Stomach smooth muscle (tissue), 2 donors: Measurements from ENCODE around the gene FNDC3B.

Experiments
- H3K27ac ChIP-seq: one replicate; pipeline ENCODE4 v1.7.0; 2013; ENCODE audit warnings: mild to moderate bottlenecking, low read length, inconsistent platforms
- H3K27me3 ChIP-seq, 2 donors: one replicate each; pipeline ENCODE4 v1.7.0; 2013; ENCODE audit warnings: low read length in 2 of 2; ENCODE audit not compliant: insufficient read depth in 2 of 2, control insufficient read depth in 1 of 2
- H3K36me3 ChIP-seq, 2 donors: one replicate each; pipeline ENCODE4 v1.7.0; 2013; ENCODE audit warnings: low read length in 2 of 2; ENCODE audit not compliant: control insufficient read depth in 2 of 2, insufficient read depth in 2 of 2
- H3K4me1 ChIP-seq: one replicate; pipeline ENCODE4 v1.7.0; 2013; ENCODE audit warnings: low read length; ENCODE audit not compliant: control insufficient read depth, insufficient read depth
- H3K4me3 ChIP-seq, 2 donors: one replicate each; pipeline ENCODE4 v1.7.0; 2013; ENCODE audit warnings: low read length in 2 of 2
- H3K9ac ChIP-seq, 2 donors: one replicate each; pipeline ENCODE4 v1.7.0; 2013; ENCODE audit warnings: low read length in 2 of 2, mild to moderate bottlenecking in 1 of 2
- H3K9me3 ChIP-seq, 2 donors: one replicate each; pipeline ENCODE4 v1.7.0; 2013; ENCODE audit warnings: low read length in 2 of 2; ENCODE audit not compliant: control insufficient read depth in 2 of 2
- donor health status: healthy.
- donor health status: Pancreatic carcinoma.

The FNDC3B gene

GRCh38 chr3:172118019-172118418, 78.6 kb downstream of the FNDC3B start:
- Histone ChIP-seq H3K27me3 (no peaks in the 10 kb centered on the region), H3K36me3 (peaks cover 5 to 10% of the 10 kb centered on the region in 2 donors), H3K27ac (no peak overlapping the region), H3K9me3 (no peaks in the 10 kb centered on the region), H3K4me1 (peaks cover 12% of the 10 kb centered on the region), H3K4me3 (no peak overlapping the region), H3K9ac (no peak overlapping the region)

GRCh38 chr3:172119266-172119969, 80.0 kb downstream of the FNDC3B start:
- Histone ChIP-seq H3K36me3 (peaks cover 0 to 2% of the 10 kb centered on the region in 2 donors), H3K9ac (no peak overlapping the region), H3K27ac (no peak overlapping the region)

GRCh38 chr3:172120912-172121311, 81.5 kb downstream of the FNDC3B start:
- H3K36me3 ChIP-seq = no peaks in the 10 kb centered on the region
- H3K4me1 ChIP-seq = peaks cover 14% of the 10 kb centered on the region
- no peak overlapping the region for H3K4me3 ChIP-seq
- no peak overlapping the region for H3K9ac ChIP-seq
- H3K9me3 ChIP-seq = no peaks in the 10 kb centered on the region
- H3K27me3 ChIP-seq = no peaks in the 10 kb centered on the region
- no peak overlapping the region for H3K27ac ChIP-seq

More at GRCh38 chr3:172119266-172119969, 80.0 kb downstream of the FNDC3B start:
- Histone ChIP-seq H3K9me3 (no peaks in the 10 kb centered on the region), H3K27me3 (no peaks in the 10 kb centered on the region), H3K4me3 (no peak overlapping the region), H3K4me1 (peaks cover 12% of the 10 kb centered on the region)

GRCh38 chr3:172121981-172122380, 82.6 kb downstream of the FNDC3B start:
- H3K36me3 ChIP-seq = no peaks in the 10 kb centered on the region
- peaks cover 22% of the 10 kb centered on the region for H3K4me1 ChIP-seq
- H3K27me3 ChIP-seq = no peaks in the 10 kb centered on the region
- no peak overlapping the region for H3K9ac ChIP-seq
- no peak overlapping the region for H3K4me3 ChIP-seq
- H3K9me3 ChIP-seq = no peaks in the 10 kb centered on the region
- H3K27ac ChIP-seq = peak overlapping the region; percentile 0

GRCh38 chr3:172124271-172124670, 84.9 kb downstream of the FNDC3B start:
- Histone ChIP-seq H3K27me3 (no peaks in the 10 kb centered on the region), H3K27ac (no peak overlapping the region), H3K9me3 (no peaks in the 10 kb centered on the region), H3K4me1 (peaks cover 24% of the 10 kb centered on the region), H3K9ac (no peak overlapping the region), H3K4me3 (no peak overlapping the region), H3K36me3 (no peaks in the 10 kb centered on the region)

- H3K27ac ChIP-seq = peak overlapping the region; percentile 64
- H3K4me1 ChIP-seq = peaks cover 22% of the 10 kb centered on the region
- H3K36me3 ChIP-seq = no peaks in the 10 kb centered on the region
- H3K4me3 ChIP-seq = no peak overlapping the region
- H3K9ac ChIP-seq = no peak overlapping the region
- H3K9me3 ChIP-seq = no peaks in the 10 kb centered on the region
- no peaks in the 10 kb centered on the region for H3K27me3 ChIP-seq
Observed at GRCh38 chr3:172125053-172125452, 85.7 kb downstream of the FNDC3B start.

GRCh38 chr3:172125963-172126457, 86.6 kb downstream of the FNDC3B start:
- no peaks in the 10 kb centered on the region for H3K9me3 ChIP-seq
- peak overlapping the region in 1 of 2 donors; percentile 17 for H3K4me3 ChIP-seq
- H3K4me1 ChIP-seq = peaks cover 24% of the 10 kb centered on the region
- H3K36me3 ChIP-seq = no peaks in the 10 kb centered on the region
- peak overlapping the region in 1 of 2 donors; percentile 61 for H3K9ac ChIP-seq
- H3K27me3 ChIP-seq = no peaks in the 10 kb centered on the region
- H3K27ac ChIP-seq = peak overlapping the region; percentile 64

- H3K27ac ChIP-seq = peak overlapping the region; percentile 64
- H3K27me3 ChIP-seq = no peaks in the 10 kb centered on the region
- no peaks in the 10 kb centered on the region for H3K36me3 ChIP-seq
- peak overlapping the region; percentile 48 to 61 for H3K9ac ChIP-seq
- H3K4me1 ChIP-seq = peaks cover 24% of the 10 kb centered on the region
- H3K4me3 ChIP-seq = no peak overlapping the region
- H3K9me3 ChIP-seq = no peaks in the 10 kb centered on the region
Observed at GRCh38 chr3:172126741-172127140, 87.4 kb downstream of the FNDC3B start.

GRCh38 chr3:172127141-172127540, 87.8 kb downstream of the FNDC3B start:
- Histone ChIP-seq H3K4me3 (no peak overlapping the region), H3K27ac (peak overlapping the region; percentile 64), H3K9ac (peak overlapping the region; percentile 48 to 61), H3K9me3 (no peaks in the 10 kb centered on the region), H3K4me1 (peaks cover 24% of the 10 kb centered on the region), H3K36me3 (no peaks in the 10 kb centered on the region), H3K27me3 (no peaks in the 10 kb centered on the region)

GRCh38 chr3:172127929-172128580, 88.7 kb downstream of the FNDC3B start:
- H3K27ac ChIP-seq = no peak overlapping the region
- no peak overlapping the region for H3K4me3 ChIP-seq
- no peaks in the 10 kb centered on the region for H3K9me3 ChIP-seq
- H3K36me3 ChIP-seq = no peaks in the 10 kb centered on the region
- no peak overlapping the region for H3K9ac ChIP-seq
- peaks cover 21% of the 10 kb centered on the region for H3K4me1 ChIP-seq
- H3K27me3 ChIP-seq = no peaks in the 10 kb centered on the region

- Histone ChIP-seq H3K27ac (no peak overlapping the region), H3K9me3 (no peaks in the 10 kb centered on the region), H3K27me3 (no peaks in the 10 kb centered on the region), H3K36me3 (no peaks in the 10 kb centered on the region), H3K9ac (no peak overlapping the region), H3K4me1 (peaks cover 21% of the 10 kb centered on the region), H3K4me3 (no peak overlapping the region)
Observed at GRCh38 chr3:172128858-172129257, 89.5 kb downstream of the FNDC3B start.
